Brain microvascular endothelial cell (primary cell): ENCODE data around the gene PLAA.

ENCODE experiments used
- DNase-seq: peaks from one replicate; pipeline ENCODE4 v3.0.0-alpha.2; 2020
- H3K27ac ChIP-seq: fragments of 250-450 bp; sonication (Bioruptor Pico); 2 replicates; pipeline ENCODE4 v1.5.1; 2020; ENCODE audit warnings: mild to moderate bottlenecking, moderate library complexity
- H3K27me3 ChIP-seq: fragments of 250-450 bp; sonication (Bioruptor Pico); replicated peaks from 2 replicates; pipeline ENCODE4 v1.5.1; 2020; ENCODE audit warnings: mild to moderate bottlenecking
- H3K36me3 ChIP-seq: fragments of 250-450 bp; sonication (Bioruptor Pico); replicated peaks from 2 replicates; pipeline ENCODE4 v1.5.1; 2020; ENCODE audit warnings: mild to moderate bottlenecking
- H3K4me3 ChIP-seq: 2 replicates; pipeline ENCODE4 v1.5.1; 2011; ENCODE audit warnings: low read depth, mild to moderate bottlenecking, control low read depth, low read length, moderate library complexity
- CTCF ChIP-seq: IDR thresholded peaks from 2 replicates; pipeline ENCODE4 v1.5.1; 2011; ENCODE audit warnings: low read depth, mild to moderate bottlenecking, moderate library complexity, low read length, control low read depth, inconsistent platforms; ENCODE audit errors: missing control alignments
- in situ Hi-C: cut with HindIII; loops from 2 replicates; pipeline ENCODE4 v1.10.0; 2017; ENCODE audit warnings: low sequenced_read_pairs, low pct_ligation_motif_present

The PLAA gene

GRCh38 chr9:26925609-26926008 is 21.4 kb downstream of the PLAA start:
- Histone ChIP-seq H3K27ac (no peak overlapping the region), H3K36me3 (peaks cover 26% of the 10 kb centered on the region), H3K27me3 (no peaks in the 10 kb centered on the region), H3K4me3 (no peak overlapping the region)
- TF ChIP-seq CTCF: no peak
- DNase-seq: no peak
- in situ Hi-C loops: no loop called here

GRCh38 chr9:26919698-26920097 is 27.3 kb downstream of the PLAA start:
- Histone ChIP-seq H3K27me3 (no peaks in the 10 kb centered on the region), H3K27ac (no peak overlapping the region), H3K4me3 (no peak overlapping the region), H3K36me3 (peaks cover 36% of the 10 kb centered on the region)
- in situ Hi-C loops: no loop called here
- TF ChIP-seq CTCF: no peak
- no peak for DNase-seq

GRCh38 chr9:26913138-26913668 is 33.8 kb downstream of the PLAA start:
- in situ Hi-C loops: no loop called here
- no peak for TF ChIP-seq CTCF
- peaks cover 40% of the 10 kb centered on the region for H3K36me3 ChIP-seq
- H3K4me3 ChIP-seq: no peak overlapping the region
- no peak overlapping the region for H3K27ac ChIP-seq
- no peaks in the 10 kb centered on the region for H3K27me3 ChIP-seq
- DNase-seq: no peak

GRCh38 chr9:26904671-26905070 is 42.4 kb downstream of the PLAA start:
- Histone ChIP-seq H3K36me3 (peaks cover 18% of the 10 kb centered on the region), H3K4me3 (no peak overlapping the region), H3K27me3 (no peaks in the 10 kb centered on the region), H3K27ac (no peak overlapping the region)
- no peak for TF ChIP-seq CTCF
- no peak for DNase-seq
- in situ Hi-C loops: no loop called here

- in situ Hi-C loops: no loop called here
- Histone ChIP-seq H3K4me3 (no peak overlapping the region), H3K36me3 (peaks cover 16% of the 10 kb centered on the region), H3K27ac (no peak overlapping the region), H3K27me3 (no peaks in the 10 kb centered on the region)
- TF ChIP-seq CTCF: no peak
- DNase-seq: no peak
Observed at GRCh38 chr9:26904070-26904469, 43.0 kb downstream of the PLAA start.

- in situ Hi-C loops: no loop called here
- peak overlapping the region; percentile 89 for H3K27ac ChIP-seq
- TF ChIP-seq CTCF: no peak
- H3K36me3 ChIP-seq: no peaks in the 10 kb centered on the region
- H3K27me3 ChIP-seq: no peaks in the 10 kb centered on the region
- H3K4me3 ChIP-seq: peak overlapping the region; percentile 97
- no peak for DNase-seq
Observed at GRCh38 chr9:26893030-26893676, 53.9 kb downstream of the PLAA start.
